OCI-LY3 (cell line): ENCODE results near the gene VTA1.
"Not testable (repeated sequence)": the region's sequence is repeated elsewhere in the genome, so short reads cannot be mapped to it uniquely, and the experiment has no call there.

Source experiments
- EZH2phosphoT487 ChIP-seq: fragments of 200-600 bp; shearing (Covaris generic); IDR thresholded peaks from 2 replicates; pipeline ENCODE4 v1.6.1; 2018; ENCODE audit warnings: antibody characterized with exemption, mixed run types, low read depth
- TF ChIP-seq, protein P1 (sequence below): fragments of 200-600, 300-600 bp; sonication (generic); IDR thresholded peaks from 2 replicates; pipeline ENCODE4 v1.5.1; 2014; ENCODE audit warnings: antibody characterized with exemption, low read length, low read depth

DNA sequence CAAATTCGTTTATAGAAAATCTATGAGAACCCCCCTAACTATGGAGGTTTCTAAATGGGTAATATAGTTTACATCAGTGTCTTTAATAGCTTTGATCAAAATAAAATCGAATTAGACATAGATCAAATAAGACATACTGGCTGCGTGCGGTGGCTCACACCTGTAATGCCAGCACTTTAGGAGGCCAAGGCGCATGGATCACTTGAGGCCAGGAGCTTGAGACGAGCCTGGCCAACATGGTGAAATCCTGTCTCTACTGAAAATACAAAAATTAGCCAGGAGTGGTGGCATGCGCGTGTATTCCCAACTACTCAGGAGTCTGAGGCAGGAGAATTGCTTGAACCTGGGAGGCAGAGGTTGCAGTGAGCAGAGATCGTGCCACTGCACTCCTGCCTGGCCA lies 36.2 kb upstream of the VTA1 start:
- TF ChIP-seq, protein P1, sequence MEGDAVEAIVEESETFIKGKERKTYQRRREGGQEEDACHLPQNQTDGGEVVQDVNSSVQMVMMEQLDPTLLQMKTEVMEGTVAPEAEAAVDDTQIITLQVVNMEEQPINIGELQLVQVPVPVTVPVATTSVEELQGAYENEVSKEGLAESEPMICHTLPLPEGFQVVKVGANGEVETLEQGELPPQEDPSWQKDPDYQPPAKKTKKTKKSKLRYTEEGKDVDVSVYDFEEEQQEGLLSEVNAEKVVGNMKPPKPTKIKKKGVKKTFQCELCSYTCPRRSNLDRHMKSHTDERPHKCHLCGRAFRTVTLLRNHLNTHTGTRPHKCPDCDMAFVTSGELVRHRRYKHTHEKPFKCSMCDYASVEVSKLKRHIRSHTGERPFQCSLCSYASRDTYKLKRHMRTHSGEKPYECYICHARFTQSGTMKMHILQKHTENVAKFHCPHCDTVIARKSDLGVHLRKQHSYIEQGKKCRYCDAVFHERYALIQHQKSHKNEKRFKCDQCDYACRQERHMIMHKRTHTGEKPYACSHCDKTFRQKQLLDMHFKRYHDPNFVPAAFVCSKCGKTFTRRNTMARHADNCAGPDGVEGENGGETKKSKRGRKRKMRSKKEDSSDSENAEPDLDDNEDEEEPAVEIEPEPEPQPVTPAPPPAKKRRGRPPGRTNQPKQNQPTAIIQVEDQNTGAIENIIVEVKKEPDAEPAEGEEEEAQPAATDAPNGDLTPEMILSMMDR = not testable (repeated sequence)
- TF ChIP-seq EZH2phosphoT487 = not testable (repeated sequence)
